Measurements from ENCODE around the gene ADPRS.

ADPRS gene

DNA sequence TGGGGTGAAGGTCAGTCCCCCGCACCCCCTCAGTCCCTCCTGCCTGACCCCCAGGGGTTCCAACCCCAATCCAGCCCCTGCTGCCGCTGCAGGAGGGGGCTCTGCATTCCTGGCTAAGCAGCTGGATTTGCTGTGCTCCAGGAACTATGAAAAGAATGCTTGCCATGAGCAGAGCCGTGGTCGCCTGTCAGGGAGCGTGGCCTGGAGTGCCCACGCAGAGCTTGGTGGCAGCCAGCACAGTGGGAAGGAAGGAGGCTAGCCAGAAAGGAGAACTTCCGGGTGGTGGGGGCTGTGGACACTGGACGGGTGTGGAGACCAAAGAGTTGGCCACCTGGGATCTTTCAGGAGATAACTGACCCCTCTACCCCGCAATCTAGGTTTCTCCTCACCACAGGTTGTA lies 30.8 kb downstream of the ADPRS start:
- Histone ChIP-seq H3K9ac (ENCODE audit: low read depth, low read length, poor library complexity, severe bottlenecking) (no peak overlapping the region), H3K4me1 (ENCODE audit: insufficient read depth, low read length, poor library complexity, severe bottlenecking) (no peaks in the 10 kb centered on the region), H3K27me3 (ENCODE audit: insufficient read depth, low read length, poor library complexity, severe bottlenecking) (no peaks in the 10 kb centered on the region), H3K4me3 (ENCODE audit: low read length, poor library complexity, severe bottlenecking) (no peak overlapping the region), H3F3A (ENCODE audit: low read depth) (no peaks in the 10 kb centered on the region), H2AFZ (ENCODE audit: low read length) (no peak overlapping the region), H4K20me1 (ENCODE audit: insufficient read depth, low read length, poor library complexity, severe bottlenecking) (no peaks in the 10 kb centered on the region), H3K4me2 (ENCODE audit: low read depth, low read length, poor library complexity, severe bottlenecking) (no peak overlapping the region), H3K9me2 (replicated peaks; ENCODE audit: low read depth, low read length) (no peaks in the 10 kb centered on the region), H3K36me3 (ENCODE audit: insufficient read depth, low read length) (no peaks in the 10 kb centered on the region), H3K9me3 (ENCODE audit: insufficient read depth, low read depth, low read length) (no peaks in the 10 kb centered on the region), H3K79me2 (ENCODE audit: insufficient read depth, low read length) (no peaks in the 10 kb centered on the region)
- TF ChIP-seq EZH2phosphoT487 (IDR thresholded peaks at IDR 0.05; ENCODE audit: borderline replicate concordance), result no peak
- TF ChIP-seq, protein P1, sequence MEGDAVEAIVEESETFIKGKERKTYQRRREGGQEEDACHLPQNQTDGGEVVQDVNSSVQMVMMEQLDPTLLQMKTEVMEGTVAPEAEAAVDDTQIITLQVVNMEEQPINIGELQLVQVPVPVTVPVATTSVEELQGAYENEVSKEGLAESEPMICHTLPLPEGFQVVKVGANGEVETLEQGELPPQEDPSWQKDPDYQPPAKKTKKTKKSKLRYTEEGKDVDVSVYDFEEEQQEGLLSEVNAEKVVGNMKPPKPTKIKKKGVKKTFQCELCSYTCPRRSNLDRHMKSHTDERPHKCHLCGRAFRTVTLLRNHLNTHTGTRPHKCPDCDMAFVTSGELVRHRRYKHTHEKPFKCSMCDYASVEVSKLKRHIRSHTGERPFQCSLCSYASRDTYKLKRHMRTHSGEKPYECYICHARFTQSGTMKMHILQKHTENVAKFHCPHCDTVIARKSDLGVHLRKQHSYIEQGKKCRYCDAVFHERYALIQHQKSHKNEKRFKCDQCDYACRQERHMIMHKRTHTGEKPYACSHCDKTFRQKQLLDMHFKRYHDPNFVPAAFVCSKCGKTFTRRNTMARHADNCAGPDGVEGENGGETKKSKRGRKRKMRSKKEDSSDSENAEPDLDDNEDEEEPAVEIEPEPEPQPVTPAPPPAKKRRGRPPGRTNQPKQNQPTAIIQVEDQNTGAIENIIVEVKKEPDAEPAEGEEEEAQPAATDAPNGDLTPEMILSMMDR (conservative IDR thresholded peaks at IDR 0.05; ENCODE audit: low read length), result no peak

DNA sequence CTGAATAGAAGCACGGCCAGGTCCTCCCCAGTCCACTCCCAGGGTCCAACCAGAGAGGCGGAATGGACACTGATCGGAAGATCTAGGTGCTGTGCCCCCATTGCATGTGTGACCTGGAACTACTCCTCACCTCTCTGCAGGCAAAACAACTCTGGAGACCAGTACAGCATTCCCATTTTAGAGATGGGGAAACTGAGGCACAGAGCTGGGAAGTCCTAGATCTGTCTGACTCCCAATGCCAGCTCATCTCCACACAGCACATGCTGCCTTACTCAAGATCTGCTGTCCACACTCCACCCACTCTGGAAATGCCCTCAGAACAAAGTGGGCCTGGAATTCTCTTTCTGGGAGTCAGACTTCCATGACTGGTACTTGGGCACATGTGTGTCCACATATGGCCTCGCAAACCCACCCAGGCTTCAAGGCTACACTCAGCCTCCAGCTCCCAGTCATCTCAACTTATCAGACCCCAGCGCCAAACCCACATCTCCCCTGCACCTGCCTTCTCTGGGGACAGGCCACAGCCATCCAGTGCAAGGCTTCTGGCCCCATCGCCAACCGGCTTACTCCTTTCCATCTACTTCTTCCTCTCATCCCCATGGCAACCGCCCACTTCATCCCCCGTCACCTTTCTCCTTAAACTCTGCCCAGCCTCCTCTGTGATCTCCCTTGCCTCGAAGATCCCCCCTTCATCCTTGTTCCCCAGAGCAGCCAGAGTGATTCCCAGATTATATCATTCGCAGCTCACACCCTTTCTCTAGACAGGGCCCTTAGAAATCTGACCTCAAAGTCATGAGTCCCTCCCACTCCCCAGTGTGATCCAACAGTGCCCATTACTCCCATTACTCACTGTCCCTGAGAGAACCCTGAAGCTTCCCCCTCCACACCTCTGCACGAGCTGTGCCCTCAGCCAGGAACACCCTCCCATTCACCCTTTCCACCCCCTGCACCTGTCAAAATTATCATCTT lies 33.7 kb downstream of the ADPRS start:
- Histone ChIP-seq H3K36me3 (ENCODE audit: insufficient read depth, low read length) (no peaks in the 10 kb centered on the region), H3K9ac (ENCODE audit: low read depth, low read length, poor library complexity, severe bottlenecking) (no peak overlapping the region), H3K4me2 (ENCODE audit: low read depth, low read length, poor library complexity, severe bottlenecking) (no peak overlapping the region), H3K9me2 (replicated peaks; ENCODE audit: low read depth, low read length) (no peaks in the 10 kb centered on the region), H3K4me1 (ENCODE audit: insufficient read depth, low read length, poor library complexity, severe bottlenecking) (no peaks in the 10 kb centered on the region), H3K27me3 (ENCODE audit: insufficient read depth, low read length, poor library complexity, severe bottlenecking) (no peaks in the 10 kb centered on the region), H3K79me2 (ENCODE audit: insufficient read depth, low read length) (no peaks in the 10 kb centered on the region), H2AFZ (ENCODE audit: low read length) (no peak overlapping the region), H3F3A (ENCODE audit: low read depth) (no peaks in the 10 kb centered on the region), H4K20me1 (ENCODE audit: insufficient read depth, low read length, poor library complexity, severe bottlenecking) (no peaks in the 10 kb centered on the region), H3K4me3 (ENCODE audit: low read length, poor library complexity, severe bottlenecking) (no peak overlapping the region), H3K9me3 (ENCODE audit: insufficient read depth, low read depth, low read length) (no peaks in the 10 kb centered on the region)
- TF ChIP-seq, protein P1 (conservative IDR thresholded peaks at IDR 0.05; ENCODE audit: low read length), result no peak

DNA sequence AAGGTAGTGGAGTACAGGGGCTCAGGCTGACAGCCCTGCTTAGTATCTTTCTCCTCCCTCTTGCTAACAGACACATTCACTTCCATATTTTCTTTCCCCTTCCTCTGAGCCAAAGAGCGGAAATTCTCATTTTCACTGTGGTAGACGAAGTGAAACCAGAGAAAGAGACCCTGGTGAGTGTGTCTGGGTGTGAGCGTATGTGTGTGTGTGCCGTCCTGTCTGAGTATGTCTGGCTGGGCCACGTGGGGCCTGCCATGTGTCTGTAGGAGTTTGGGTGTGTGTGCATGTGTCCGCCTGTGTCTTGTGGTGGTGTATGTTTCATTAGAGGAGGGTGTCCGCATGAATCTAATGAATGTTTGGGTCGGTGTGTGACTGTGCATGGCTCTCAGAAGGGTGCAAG lies 34.7 kb downstream of the ADPRS start:
- Histone ChIP-seq H3K9me3 (ENCODE audit: insufficient read depth, low read depth, low read length) (no peaks in the 10 kb centered on the region), H4K20me1 (ENCODE audit: insufficient read depth, low read length, poor library complexity, severe bottlenecking) (no peaks in the 10 kb centered on the region), H3K4me1 (ENCODE audit: insufficient read depth, low read length, poor library complexity, severe bottlenecking) (no peaks in the 10 kb centered on the region), H2AFZ (ENCODE audit: low read length) (no peak overlapping the region), H3K27me3 (ENCODE audit: insufficient read depth, low read length, poor library complexity, severe bottlenecking) (no peaks in the 10 kb centered on the region), H3K9ac (ENCODE audit: low read depth, low read length, poor library complexity, severe bottlenecking) (no peak overlapping the region), H3K9me2 (replicated peaks; ENCODE audit: low read depth, low read length) (no peaks in the 10 kb centered on the region), H3K4me2 (ENCODE audit: low read depth, low read length, poor library complexity, severe bottlenecking) (no peak overlapping the region), H3F3A (ENCODE audit: low read depth) (no peaks in the 10 kb centered on the region), H3K79me2 (ENCODE audit: insufficient read depth, low read length) (no peaks in the 10 kb centered on the region), H3K4me3 (ENCODE audit: low read length, poor library complexity, severe bottlenecking) (no peak overlapping the region), H3K36me3 (ENCODE audit: insufficient read depth, low read length) (no peaks in the 10 kb centered on the region)
- no peak for TF ChIP-seq EZH2phosphoT487 (IDR thresholded peaks at IDR 0.05; ENCODE audit: borderline replicate concordance)
- TF ChIP-seq, protein P1 (conservative IDR thresholded peaks at IDR 0.05; ENCODE audit: low read length), result no peak

Measured in Loucy (cell line).